Suppressor macrophage treated with lipopolysaccharide for 1 hour (primary cell): Measurements from ENCODE around the gene SDK2.
"Not testable (repeated sequence)": the region's sequence is repeated elsewhere in the genome, so short reads cannot be mapped to it uniquely, and the experiment has no call there.

Source experiments
- DNase-seq, 3 donors: peaks; one replicate each; pipeline ENCODE4 v3.0.0-alpha.2; 2020 to 2022

SDK2 gene

DNA sequence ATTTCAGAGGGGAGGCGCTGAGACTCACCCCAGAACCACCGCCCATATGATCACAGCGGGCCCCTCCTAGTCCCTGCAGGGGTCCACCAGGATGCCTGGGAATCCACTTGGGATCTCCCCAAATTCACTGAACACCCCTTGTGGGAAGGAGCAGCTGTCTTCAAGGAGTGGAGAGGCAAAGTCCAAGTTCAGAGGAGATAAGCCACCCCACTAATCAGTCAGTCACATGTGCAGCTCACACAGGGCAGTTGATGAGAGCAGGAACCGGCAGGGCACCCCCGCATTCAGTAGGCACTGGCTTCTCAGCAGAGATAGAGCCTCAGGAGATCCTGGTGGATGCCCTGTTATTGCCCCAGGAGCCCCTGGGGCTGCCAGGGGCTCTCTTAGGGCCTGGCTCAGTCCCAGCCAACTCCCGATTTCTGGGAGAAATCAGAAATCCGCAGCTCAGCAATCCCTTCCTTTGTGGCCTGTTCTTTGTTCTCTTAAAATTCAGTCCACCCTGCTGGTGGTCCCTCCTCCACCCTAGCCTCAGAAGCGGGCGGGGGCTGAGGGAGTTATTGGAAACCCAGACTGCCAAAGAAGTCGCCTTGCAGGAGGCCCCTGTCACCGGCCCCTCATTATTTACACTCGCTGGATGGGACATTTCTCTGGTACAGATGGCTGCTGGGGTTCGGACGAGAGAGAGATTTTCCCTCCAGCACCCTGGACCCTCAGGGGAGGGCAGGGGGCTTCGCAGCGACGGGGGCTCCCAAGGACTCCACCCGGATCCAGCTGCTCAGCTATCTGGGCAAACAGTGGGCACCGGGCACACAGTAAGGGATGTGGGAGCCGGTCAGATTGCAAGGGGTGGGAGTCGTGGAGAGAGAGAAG, 334.3 kb downstream of the SDK2 start:
- DNase-seq, result peak in 1 of 3 donors; percentile 52

DNA sequence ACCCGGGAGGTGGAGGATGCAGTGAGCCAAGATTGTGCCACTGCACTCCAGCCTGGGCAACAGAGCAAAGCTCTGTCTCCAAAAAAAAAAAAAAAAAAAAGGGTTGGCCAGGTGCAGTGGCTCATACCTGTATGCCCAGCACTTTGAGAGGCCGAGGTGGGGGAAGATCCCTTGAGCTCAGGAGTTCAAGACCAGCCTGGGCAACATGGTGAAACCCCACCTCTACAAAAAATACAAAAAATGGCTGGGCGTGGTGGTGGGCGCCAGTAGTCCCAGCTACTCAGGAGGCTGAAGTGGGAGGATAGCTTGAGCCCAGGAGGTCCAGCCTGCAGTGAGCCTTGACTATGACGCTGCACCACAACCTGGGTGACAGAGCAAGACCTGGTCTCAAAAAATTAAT, 335.3 kb downstream of the SDK2 start:
- not testable (repeated sequence) for DNase-seq

DNA sequence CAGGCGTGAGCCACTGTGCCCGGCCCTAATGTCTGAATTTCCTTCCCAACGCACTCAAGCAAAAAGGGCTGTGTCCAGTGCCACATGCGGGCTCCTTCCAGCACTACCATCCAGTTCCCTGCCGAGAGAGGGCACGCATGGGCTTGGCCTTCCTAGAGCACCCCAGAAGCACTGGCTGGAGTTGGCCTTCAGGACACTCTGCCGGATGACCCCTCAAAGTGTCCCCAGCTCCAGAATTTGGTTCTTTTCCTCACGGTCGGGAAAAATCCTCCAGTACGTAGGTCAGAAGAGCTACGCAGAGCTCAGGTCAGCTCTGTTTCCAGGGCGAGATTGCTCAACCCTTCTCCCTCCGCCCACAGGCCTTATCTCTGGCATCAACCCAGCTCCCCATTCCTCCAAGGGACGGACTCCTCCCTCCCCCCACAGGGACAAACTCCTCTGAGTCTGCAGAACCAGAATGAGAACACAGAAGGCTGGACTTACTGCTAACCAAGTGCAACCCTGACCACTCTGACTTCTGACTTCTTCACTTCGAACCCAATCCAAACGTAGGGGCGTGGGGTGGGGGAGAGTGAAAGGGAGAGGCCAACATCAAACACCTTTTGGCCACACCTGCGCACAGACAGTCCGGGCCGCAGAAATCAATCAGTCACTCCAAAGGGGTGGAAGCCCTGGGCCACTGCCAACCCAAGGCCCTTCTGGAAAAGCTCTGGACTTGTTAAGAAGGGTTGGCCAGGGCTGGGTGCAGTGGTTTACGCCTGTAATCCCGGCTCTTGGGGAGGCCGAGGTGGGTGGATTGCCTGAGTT, 336.0 kb downstream of the SDK2 start:
- DNase-seq, result peak; percentile 30 to 72 (median 50)

DNA sequence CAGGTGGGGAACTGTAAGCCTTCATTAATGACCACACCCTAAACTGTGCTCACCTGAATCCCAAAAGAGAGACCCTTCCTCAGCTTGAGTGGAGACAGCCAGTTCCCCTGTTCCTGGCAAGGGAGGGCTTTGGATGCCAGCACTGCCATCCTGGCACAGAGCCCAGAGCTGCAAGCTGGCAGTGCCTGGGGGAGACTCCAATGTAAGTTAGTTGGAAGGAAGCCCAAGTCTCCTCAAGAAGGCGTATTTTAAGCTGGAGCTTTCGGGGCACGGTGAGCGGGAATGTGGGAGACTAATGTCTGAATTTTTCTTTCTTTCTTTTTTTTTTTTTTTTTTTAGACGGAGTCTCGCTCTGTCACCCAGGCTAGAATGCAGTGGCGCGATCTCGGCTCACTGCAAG, 337.1 kb downstream of the SDK2 start:
- DNase-seq, result no peak

DNA sequence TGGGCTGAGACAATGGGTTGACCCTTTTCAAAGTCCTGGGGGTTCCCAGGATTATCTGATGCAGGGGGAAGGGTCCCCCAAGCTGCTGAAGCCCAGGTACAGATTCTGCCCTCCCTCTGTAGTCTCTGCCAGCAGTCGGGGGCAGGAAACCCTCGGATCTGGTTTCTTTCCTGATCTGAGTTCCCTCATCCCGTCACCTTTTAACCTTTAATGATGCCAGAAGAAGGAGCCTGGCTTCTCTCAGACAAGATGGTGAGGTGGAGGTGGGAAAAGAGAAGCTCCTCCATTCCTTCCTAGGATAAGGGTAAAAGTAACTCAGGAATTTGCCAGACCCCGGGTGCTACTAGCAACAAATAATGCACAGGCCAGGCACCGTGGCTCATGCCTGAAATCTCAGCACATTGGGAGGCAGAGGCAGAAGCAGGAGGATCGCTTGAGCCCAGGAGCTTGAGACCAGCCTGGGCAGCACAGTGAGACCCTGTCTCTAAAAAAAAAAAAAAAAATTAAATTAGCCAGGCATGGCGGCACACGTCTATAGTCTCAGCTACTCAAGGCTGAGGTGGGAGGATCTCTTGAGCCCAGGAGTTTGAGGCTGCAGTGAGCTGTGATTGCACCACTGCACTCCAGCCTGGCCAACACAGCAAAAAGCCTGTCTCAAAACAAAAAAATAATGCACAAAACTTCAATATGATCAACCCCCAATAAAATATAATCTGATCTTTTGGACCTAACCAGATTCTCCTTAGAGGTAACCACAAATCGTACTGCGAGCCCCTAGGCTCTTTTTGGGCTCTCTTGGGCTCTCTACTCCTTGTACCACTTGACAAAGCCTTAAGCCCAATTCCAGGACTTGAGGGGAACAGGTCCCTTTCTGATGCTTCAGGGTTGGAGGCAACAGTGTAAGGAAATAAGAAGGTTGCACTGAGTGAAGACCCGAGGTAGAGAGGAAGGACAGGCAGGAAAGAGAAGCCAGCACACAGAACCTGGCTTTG, 338.1 kb downstream of the SDK2 start:
- no peak for DNase-seq

DNA sequence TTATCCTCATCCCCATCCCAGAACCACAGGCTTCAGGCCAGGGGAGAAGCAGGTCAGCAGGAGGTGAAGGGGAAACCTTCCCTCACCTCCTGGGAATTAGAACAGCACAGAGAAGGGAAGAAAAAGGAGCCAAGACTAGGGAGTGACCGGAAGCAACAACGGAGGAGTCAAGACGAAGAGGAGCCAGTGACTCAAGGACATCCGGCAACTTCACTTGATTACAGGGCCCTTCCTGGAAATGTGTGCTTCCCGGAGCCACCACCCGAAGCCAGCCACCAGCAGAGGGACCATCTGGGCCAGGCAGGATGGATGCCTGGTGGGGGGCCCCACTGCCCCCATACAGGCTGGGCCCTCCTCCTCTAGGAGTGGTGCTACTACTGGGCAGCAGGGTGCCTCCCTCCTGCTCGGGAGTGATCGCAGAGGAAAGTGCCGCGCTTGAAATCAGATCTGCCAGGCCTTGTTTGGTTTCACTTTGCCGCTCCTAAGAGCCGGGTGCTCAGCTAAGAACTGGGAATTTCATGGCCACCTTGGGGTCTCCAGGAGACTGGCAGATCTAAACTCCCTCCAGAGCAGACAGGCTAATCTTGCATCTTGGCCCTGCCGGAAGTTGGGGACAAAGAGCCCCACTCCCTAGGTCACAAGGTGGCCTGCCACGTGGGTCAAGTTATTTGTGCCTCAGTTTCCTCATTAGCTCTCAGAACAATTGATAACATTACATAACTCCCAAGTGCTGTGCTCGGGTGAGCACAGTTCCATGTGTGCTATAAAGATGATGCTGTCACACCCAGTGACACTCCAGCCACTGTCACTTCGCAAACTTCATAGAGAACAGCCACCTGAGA, 339.1 kb downstream of the SDK2 start:
- peak; percentile 64 to 78 (median 66) for DNase-seq

DNA sequence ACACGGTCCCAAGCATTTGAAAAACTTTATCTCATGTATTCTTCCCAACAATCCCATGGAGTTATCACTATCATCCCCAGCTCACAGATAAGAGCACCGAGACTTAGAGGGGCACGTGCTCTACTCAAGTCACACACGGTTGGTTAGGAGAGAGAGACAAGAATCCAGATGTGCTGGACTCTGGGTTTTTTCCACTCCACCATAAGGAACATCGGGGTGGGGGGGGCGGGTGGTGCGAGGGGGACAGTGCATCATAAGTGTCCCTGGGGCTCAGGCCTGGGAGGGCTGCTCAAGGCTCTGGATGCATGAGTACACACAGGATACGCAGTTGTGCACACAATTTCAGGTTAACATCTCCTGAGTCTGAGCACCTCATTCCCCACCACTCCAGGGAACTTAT, 339.8 kb downstream of the SDK2 start:
- DNase-seq, result no peak

DNA sequence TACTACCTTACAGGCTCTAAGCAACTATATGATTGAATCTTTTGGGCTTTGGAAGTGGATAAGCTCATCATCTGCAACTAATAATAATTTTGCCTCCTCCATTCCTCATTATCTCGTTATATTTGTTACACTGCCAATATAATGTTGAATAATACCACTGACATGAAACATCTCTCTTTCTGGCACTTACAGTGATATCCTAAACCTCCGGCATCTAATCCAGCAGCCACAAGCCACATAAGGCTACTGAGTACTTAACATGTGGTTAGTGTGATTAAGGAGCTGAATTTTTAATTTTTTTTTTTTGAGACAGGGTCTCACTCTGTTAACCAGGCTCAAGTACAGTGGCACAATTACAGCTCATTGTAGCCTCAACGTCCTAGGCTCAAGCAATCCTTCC, 342.1 kb downstream of the SDK2 start:
- DNase-seq, result no peak

DNA sequence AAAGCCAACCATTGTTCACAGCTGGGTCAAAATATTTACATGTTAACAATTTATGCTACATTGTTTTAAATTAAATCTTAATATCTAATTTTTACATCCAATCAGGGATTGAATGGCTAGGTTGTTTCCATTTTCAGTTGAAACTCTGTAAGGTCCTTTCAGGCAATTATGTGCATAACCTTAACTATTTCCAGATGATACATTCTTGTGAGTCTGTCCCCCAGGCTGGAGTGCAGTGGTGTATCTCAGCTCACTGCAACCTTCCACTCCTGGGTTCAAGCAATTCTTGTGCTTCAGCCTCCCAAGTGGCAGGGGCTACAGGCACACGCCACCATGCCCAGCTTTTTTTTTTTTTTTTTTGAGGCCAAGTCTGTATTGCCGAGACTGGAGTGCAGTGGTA, 342.9 kb downstream of the SDK2 start:
- no peak for DNase-seq

DNA sequence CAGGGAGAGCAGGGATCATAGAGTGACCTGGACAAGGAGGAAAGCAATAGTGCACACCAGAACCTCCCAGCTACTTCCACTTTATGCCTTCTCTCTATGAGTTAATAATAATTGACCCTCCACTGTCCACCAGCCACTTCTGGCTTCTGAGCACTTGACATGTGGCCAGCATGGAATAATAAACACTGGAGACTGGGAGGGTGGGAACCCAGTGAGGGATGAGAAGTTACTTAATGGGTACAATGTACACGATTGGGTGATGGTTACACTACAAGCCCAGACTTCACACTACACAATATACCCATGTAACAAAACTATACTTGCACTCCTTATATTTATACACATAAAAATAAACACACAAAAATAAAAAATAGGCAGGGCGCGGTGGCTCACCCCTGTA, 343.9 kb downstream of the SDK2 start:
- DNase-seq, result no peak

DNA sequence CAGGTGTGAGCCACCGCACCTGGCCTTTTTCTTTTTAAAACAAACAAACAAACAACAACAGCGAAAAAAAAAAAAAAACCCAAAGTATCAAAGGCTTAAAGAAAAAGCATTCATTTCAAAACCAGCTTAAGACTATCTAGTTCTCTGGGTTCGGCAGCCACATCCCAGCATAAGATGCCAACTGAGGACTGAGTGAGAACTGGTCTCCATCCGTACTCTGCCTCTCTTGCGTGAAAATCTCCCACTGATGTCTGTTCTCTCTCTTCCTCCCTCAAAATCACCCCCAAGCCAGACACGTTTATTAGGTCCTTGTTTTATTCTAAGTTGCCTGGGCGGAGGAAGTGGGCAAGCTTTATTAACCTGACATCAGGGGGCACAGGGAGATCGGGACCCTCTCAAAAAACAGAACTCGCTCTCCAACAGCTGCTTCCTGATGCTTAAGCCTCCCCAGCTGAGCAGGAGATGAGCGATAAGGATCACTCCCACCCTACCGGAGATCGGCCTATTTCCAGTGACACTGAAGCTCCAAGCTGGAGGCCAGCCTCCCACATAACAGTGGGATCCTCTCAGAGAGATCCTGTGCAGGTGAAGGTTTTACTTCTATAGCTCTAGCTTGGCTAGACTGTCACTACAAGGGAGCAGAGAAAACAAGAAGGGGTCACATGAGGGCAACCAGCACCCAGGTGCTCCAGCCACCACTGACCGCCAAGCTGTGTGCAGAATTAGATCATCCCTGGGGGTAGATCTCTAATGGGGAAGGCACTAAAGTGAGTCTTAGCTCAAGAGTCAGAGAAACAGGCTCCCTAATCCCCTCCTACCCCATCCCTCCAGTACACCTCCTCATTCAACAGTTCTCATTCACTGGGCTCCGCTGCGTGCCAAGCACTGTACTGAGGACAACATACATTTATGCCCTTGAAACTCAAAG, 346.0 kb downstream of the SDK2 start:
- peak in 2 of 3 donors; percentile 55 to 65 for DNase-seq

DNA sequence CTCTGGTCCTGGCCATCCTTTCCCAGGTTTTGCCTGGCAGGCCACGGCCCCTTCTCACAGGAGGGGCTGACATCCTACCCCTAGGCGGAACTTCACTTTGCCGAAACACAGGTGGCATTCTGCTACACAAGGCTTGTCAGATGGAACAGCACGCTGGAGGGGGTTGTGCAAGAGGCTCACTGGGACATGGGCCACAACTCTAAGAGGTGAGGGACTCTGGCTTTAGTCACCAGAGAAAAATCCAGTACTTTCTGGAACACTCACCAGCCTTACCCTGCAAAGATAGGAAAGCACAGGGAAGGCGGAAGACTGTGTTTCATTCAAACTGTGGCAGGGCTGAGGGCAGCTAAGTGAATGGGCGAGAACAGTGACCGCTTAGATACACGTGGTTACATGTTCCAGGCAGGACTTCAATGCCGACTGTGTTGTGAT, 350.7 kb downstream of the SDK2 start:
- peak in 1 of 3 donors; percentile 44 for DNase-seq

DNA sequence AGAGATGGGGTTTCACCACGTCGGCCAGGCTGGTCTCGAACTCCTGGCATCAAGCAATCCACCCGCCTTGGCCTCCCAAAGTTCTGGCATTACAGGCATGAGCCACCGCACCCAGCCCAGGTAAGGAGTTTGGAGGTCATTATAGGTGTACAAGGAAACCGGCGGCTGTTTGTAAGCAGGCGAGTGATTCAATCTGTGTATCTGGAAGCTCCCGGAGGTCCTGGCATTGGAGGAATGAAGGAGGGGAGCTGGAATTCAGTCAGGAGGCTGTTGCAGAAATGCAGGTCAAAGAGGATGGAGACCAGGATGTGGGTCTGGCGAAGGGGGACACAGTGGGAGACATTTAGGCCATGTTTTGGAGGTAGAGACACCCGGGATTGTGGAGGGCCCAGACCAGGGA, 351.2 kb downstream of the SDK2 start:
- no peak for DNase-seq

DNA sequence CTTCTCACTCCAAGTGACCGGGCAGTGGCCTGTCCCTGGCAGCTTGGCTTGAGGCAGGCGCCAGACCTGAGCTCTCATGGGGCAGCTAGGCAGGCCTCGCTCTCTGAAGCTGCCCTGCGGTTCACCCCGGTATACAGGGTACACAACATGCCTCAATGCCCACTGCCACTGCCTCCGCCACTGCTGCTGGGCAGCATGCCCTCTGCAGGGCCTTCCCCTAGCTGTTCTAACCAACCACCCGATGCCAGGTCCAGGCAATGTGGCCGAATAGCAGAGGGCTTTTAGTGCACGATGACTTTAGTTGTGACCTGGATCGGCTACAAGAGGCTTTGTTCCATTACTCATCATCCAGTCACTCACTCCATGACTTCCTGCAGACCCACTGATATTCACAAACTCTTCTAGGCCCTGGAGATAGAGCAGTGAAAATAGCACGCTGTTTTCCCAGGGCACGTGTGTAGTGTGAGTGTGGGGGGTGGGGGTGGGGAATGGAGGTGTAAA, 352.2 kb downstream of the SDK2 start:
- peak; percentile 24 to 41 (median 32) for DNase-seq

DNA sequence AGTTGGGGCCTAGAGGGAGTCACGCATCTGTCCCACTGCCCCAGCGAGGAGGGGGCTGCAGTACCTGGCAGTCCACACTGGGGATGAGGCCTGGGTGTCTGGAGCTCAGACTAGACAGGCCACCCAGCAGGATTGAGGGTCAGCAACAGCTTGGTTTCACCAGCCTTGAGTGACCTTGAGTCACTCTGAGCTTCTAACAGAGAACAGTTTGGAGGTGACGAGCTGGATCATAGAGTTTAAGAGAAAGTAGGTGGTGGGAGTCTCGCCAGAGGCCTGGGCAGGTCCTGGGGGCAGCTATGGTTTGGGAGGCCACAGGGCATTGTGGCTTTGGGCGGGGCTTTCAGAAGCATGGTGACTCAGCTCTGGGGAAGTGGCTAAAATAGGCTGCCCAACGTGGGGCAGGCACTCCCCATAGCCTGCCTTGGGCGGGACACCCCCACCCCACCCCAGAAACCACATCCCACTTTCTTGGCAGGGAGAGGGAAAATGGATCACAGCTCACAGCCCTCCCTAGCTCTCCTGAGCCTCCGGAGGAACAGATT, 352.9 kb downstream of the SDK2 start:
- peak; percentile 91 to 93 (median 93) for DNase-seq

DNA sequence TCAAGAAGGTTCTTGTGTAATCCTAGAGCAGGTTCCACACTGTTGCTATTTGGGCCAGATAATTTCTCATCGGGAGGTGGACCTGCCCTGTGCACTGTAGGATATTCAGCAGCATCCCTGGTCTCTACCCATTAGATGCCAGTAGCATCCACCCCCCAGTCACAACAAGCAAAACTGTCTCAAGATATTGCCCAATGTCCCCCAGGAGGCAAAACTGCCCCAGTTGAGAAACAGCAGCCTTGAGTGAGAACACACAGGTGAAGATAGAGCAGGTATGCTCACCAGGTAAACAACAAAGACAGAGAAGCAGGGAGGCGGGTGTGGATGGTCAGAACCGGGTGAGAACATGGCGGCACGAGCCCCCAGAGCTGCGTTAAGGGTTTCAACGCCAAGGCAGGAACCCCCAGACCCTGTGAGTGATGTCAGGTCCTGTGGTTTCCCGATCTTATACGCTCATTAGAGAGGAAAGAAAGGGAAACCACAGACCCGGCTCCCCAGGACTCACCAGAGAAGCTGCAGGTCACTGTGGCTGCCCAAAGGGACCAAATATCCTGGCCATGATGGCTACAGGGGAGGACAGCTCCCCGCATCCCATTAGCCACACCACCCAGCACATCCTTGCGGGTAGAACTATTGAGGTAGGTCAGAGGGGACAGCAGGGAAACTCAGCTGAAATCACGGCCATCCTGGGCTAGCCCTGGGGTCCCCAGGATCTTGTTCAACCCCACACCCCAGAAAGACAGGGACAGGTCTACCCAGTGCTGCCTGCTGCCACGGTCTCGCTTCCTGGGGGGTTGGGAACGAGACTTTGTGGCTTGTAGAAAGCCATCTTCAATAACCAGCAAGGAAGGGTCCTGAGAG, 353.6 kb downstream of the SDK2 start:
- peak; percentile 58 to 67 (median 66) for DNase-seq

DNA sequence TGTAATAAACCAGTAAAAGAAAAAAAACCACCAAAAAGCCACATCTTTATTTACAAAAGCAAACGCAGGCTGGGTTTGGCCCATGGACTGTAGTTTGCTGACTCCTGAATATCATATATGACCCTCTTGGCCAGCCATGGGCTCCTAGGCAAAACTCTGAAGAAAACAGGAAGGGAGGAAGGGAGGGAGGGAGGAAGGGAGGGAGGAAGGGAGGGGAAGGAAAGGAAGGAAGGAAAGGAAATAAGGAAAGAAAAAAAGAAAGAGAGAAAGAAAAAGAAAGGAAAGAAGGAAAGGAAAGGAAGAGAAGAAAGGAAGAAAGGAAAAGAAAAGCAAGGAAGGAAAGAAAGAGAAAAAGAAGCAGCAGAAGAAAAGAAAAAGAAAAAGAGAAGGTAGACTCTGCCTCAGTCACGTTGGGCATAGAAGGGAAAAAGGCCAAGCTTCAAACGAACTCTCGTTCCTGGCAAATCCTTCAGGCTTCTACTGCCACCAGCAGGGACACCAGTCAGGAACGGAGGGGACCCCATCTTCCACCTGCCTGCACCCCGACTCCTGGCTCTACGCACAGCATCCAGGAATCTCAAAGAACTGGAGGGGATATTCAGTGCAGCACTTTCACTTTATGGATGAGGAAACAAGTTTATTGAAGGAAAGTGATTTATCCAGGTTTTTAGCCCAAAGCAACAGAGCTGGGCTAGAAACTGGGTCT, 354.5 kb downstream of the SDK2 start:
- no peak for DNase-seq
